Esophagus muscularis mucosa (tissue), 4 donors: ENCODE results near the gene NID1. TPM values are rescaled to one million over a fixed set of nuclear protein-coding genes. Genes with fewer than 3 reads are reported as not detected.
A peak's percentile ranks its signal among the peaks of the same experiment; 100 is the strongest.

Source experiments
- DNase-seq: peaks from one replicate; pipeline ENCODE4 v3.0.0-alpha.2; 2017; ENCODE audit errors: extremely low spot score
- H3K27ac ChIP-seq, 4 donors: fragments of 200-600 bp; sonication (generic); replicated peaks in 1 of 4; 1 replicate in 3 of 4; 2 replicates in 1 of 4; pipeline ENCODE4 v1.5.1; 2016 to 2019; ENCODE audit warnings: mild to moderate bottlenecking in 1 of 4
- H3K27me3 ChIP-seq, 4 donors: fragments of 200-600 bp; sonication (generic); one replicate each; pipeline versions ENCODE4 v1.5.1 to v1.6.0; 2016 to 2019
- H3K36me3 ChIP-seq, 4 donors: fragments of 200-600 bp; sonication (generic); one replicate each; pipeline ENCODE4 v1.5.1; 2016 to 2019
- H3K4me1 ChIP-seq, 4 donors: fragments of 200-600 bp; sonication (generic); one replicate each; pipeline ENCODE4 v1.5.1; 2016 to 2019
- H3K4me3 ChIP-seq, 4 donors: fragments of 200-600 bp; sonication (generic); 1 replicate in 2 of 4; 2 replicates in 2 of 4; pipeline ENCODE4 v1.5.1; 2016 to 2019; ENCODE audit warnings: mild to moderate bottlenecking in 4 of 4, moderate library complexity in 1 of 4
- H3K9me3 ChIP-seq, 4 donors: fragments of 200-600 bp; sonication (generic); 1 replicate in 3 of 4; 2 replicates in 1 of 4; pipeline ENCODE4 v1.5.1; 2016 to 2019
- EP300 ChIP-seq: sonication (generic); formaldehyde crosslinking; IDR thresholded peaks from one replicate; pipeline ENCODE4 v1.6.1; 2017; ENCODE audit warnings: antibody characterized with exemption
- POLR2A ChIP-seq: fragments of 450-650 bp; IDR thresholded peaks from one replicate; pipeline ENCODE4 v1.6.1; 2017; ENCODE audit warnings: antibody characterized with exemption, moderate library complexity, mild to moderate bottlenecking, low read depth
- POLR2AphosphoS5 ChIP-seq, 2 donors: sonication (generic); formaldehyde crosslinking; IDR thresholded peaks; one replicate each; pipeline ENCODE4 v1.6.1; 2017; ENCODE audit warnings: antibody characterized with exemption in 2 of 2
- WGBS: methylation state at CpG from one replicate; pipeline ENCODE4 v1.1.5; 2018; 5-methylcytosine and 5-hydroxymethylcytosine counted together
- intact Hi-C: fragments of 100-400 bp; cut with DNase I; formaldehyde crosslinking; loops from one replicate; pipeline ENCODE4 v1.15.1; 2023
- total RNA-seq, 4 donors: library from RNA; depleted of rRNA; stranded (reverse); fragments of >200 nt; gene quantifications; one replicate each; pipeline versions ENCODE4 v1.1.0 to v1.2.1, GENCODE V29; 2016
- TF ChIP-seq, protein P1 (sequence below), 3 experiments: fragments of 200-600 bp in 2 of 3; fragments of 450-650 bp in 1 of 3; sonication (generic) in 2 of 3; IDR thresholded peaks; one replicate each; pipeline ENCODE4 v1.5.1; 2017 to 2019; ENCODE audit warnings: antibody characterized with exemption in 3 of 3, mild to moderate bottlenecking in 2 of 3, moderate library complexity in 1 of 3

NID1 gene
- total RNA-seq, 4 donors from 2014 or later, result 187 to 390 (median 287) TPM

GRCh38 chr1:235995511-235995910 is 69.4 kb downstream of the NID1 start:
- intact Hi-C loops, result no loop called here
- DNase-seq, result no peak
- H3K27ac ChIP-seq, result no peak overlapping the region
- no peak for TF ChIP-seq EP300
- no peak for TF ChIP-seq POLR2AphosphoS5 (IDR thresholded peaks at IDR 0.05)
- TF ChIP-seq POLR2A, result no peak
- TF ChIP-seq, protein P1, sequence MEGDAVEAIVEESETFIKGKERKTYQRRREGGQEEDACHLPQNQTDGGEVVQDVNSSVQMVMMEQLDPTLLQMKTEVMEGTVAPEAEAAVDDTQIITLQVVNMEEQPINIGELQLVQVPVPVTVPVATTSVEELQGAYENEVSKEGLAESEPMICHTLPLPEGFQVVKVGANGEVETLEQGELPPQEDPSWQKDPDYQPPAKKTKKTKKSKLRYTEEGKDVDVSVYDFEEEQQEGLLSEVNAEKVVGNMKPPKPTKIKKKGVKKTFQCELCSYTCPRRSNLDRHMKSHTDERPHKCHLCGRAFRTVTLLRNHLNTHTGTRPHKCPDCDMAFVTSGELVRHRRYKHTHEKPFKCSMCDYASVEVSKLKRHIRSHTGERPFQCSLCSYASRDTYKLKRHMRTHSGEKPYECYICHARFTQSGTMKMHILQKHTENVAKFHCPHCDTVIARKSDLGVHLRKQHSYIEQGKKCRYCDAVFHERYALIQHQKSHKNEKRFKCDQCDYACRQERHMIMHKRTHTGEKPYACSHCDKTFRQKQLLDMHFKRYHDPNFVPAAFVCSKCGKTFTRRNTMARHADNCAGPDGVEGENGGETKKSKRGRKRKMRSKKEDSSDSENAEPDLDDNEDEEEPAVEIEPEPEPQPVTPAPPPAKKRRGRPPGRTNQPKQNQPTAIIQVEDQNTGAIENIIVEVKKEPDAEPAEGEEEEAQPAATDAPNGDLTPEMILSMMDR (IDR thresholded peaks at IDR 0.05), result no peak
- H3K4me1 ChIP-seq, result peaks cover 0 to 13% (median 1%) of the 10 kb centered on the region in 4 donors
- H3K4me3 ChIP-seq, result no peak overlapping the region
- H3K36me3 ChIP-seq, result peaks cover 58 to 100% (median 93%) of the 10 kb centered on the region in 4 donors
- H3K27me3 ChIP-seq, result no peaks in the 10 kb centered on the region
- H3K9me3 ChIP-seq, result peaks cover 0 to 2% (median 0%) of the 10 kb centered on the region in 4 donors
- 86% methylated on average over 3 of the region's 3 CpGs for WGBS

DNA sequence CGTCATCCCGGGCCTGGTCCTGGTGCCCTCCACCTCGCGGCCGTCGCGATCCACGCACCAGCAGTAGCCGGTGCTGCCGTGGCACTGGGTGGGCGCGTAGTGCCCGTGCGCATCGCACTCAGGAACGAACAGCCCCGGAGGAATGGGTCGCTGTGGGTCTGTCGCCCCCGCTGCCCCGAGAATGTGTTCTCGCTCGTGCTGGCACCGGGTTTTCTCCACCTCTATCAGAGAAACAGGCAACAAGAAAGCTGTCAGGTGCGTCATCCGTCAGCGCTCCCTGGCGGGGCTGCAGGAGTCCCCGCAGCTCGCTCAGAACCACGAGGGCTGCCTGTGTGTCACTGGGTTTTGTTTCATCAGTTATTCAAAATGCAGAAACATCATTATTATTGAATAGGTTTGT is 71.2 kb downstream of the NID1 start:
- DNase-seq, result no peak
- Histone ChIP-seq H3K4me1 (no peaks in the 10 kb centered on the region), H3K27ac (no peak overlapping the region), H3K9me3 (peaks cover 0 to 11% (median 0%) of the 10 kb centered on the region in 4 donors), H3K36me3 (peaks cover 69 to 100% (median 94%) of the 10 kb centered on the region in 4 donors), H3K27me3 (no peaks in the 10 kb centered on the region), H3K4me3 (no peak overlapping the region)
- intact Hi-C loops, result no loop called here
- WGBS, result 95% methylated on average over 29 of the region's 31 CpGs
- TF ChIP-seq, protein P1 (IDR thresholded peaks at IDR 0.05), result no peak
- TF ChIP-seq POLR2AphosphoS5 (IDR thresholded peaks at IDR 0.05) (no peak), EP300 (no peak), POLR2A (no peak)

GRCh38 chr1:235992868-235993267 is 72.0 kb downstream of the NID1 start:
- DNase-seq, result no peak
- peaks cover 70 to 100% (median 93%) of the 10 kb centered on the region in 4 donors for H3K36me3 ChIP-seq
- peaks cover 0 to 11% (median 0%) of the 10 kb centered on the region in 4 donors for H3K9me3 ChIP-seq
- TF ChIP-seq POLR2AphosphoS5 (IDR thresholded peaks at IDR 0.05) (no peak), POLR2A (no peak), EP300 (no peak)
- TF ChIP-seq, protein P1 (IDR thresholded peaks at IDR 0.05), result no peak
- WGBS, result 95% methylated on average over 4 of the region's 7 CpGs
- H3K27me3 ChIP-seq, result no peaks in the 10 kb centered on the region
- no peak overlapping the region for H3K27ac ChIP-seq
- no peaks in the 10 kb centered on the region for H3K4me1 ChIP-seq
- no peak overlapping the region for H3K4me3 ChIP-seq
- intact Hi-C loops, result no loop called here

DNA sequence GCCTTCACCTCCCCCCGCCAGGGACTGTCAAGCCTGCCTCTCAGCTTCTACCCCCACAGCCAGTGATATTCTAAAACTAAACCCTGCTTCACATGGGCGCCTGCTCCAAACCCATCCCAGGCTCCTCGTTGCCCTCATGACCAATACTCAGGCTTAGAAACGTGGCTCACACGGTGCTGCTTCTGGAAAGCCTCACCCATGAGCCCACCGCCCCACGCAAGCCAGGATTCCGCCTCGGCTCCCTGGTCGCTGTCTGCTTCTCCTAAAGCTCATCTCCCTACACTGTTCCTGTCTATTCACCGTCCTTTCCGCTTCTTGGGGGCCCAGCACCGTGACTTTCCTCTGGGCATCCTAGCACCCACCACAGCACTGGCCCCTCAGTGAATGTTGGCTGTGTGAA is 72.5 kb downstream of the NID1 start:
- H3K4me1 ChIP-seq, result no peaks in the 10 kb centered on the region
- H3K27ac ChIP-seq, result peak overlapping the region in 1 of 4 donors; percentile 3
- no peaks in the 10 kb centered on the region for H3K27me3 ChIP-seq
- intact Hi-C loops, result no loop called here
- TF ChIP-seq POLR2AphosphoS5 (IDR thresholded peaks at IDR 0.05) (no peak), EP300 (no peak), POLR2A (no peak)
- TF ChIP-seq, protein P1 (IDR thresholded peaks at IDR 0.05), result no peak
- peaks cover 65 to 100% (median 92%) of the 10 kb centered on the region in 4 donors for H3K36me3 ChIP-seq
- H3K4me3 ChIP-seq, result no peak overlapping the region
- 91% methylated on average over 13 of the region's 13 CpGs for WGBS
- peaks cover 0 to 11% (median 0%) of the 10 kb centered on the region in 4 donors for H3K9me3 ChIP-seq
- DNase-seq, result no peak

DNA sequence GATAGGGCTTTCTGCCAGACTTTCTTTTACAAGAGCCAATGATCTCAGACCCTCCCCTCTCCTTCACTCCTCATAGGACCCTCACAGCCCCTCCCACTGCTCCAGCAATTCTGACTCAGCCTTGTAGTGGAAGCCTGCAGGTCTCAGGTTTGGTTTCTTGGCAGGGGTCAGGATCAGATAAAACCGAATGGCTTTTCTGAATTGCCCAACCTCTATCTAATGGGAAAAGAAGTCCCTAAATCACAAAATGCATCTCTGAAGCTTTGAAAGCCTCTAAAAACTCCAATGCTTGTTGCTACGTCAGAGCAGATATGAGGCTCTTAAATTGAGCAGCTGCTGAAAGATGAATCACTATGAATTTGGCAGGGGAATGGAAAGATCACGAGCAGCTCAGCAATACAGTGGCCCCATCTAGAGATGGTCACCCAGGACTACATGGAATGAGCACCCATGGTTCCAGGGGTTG is 74.5 kb downstream of the NID1 start:
- Histone ChIP-seq H3K4me1 (peaks cover 0 to 10% (median under 1%) of the 10 kb centered on the region in 4 donors), H3K27ac (peak overlapping the region in 1 of 4 donors; percentile 6), H3K36me3 (peaks cover 51 to 88% (median 78%) of the 10 kb centered on the region in 4 donors), H3K4me3 (no peak overlapping the region), H3K9me3 (peaks cover 0 to 11% (median 0%) of the 10 kb centered on the region in 4 donors), H3K27me3 (no peaks in the 10 kb centered on the region)
- DNase-seq, result no peak
- intact Hi-C loops, result no loop called here
- 63% methylated on average over 3 of the region's 3 CpGs for WGBS
- TF ChIP-seq POLR2A, result no peak
- TF ChIP-seq POLR2AphosphoS5 (IDR thresholded peaks at IDR 0.05), result no peak
- TF ChIP-seq EP300, result no peak
- TF ChIP-seq, protein P1 (IDR thresholded peaks at IDR 0.05), result no peak
